Activated naive CD8-positive, alpha-beta T cell treated with anti-CD3 and anti-CD28 coated beads, Interleukin-2, amount 10 ng/mL, durations not matched to agents 7 days and 5 days (primary cell): Measurements from ENCODE around the gene CHST6. TPM values are rescaled to one million over a fixed set of nuclear protein-coding genes. Genes with fewer than 3 reads are reported as not detected.
A peak's percentile ranks its signal among the peaks of the same experiment; 100 is the strongest.

Experiments used
- ATAC-seq: fragments of 150-1000 bp; cut with Tn5 transposase; one replicate; pipeline ENCODE4 v1.10.0; 2021; ENCODE audit warnings: low read depth, moderate library complexity
- POLR2A ChIA-PET: fragments of 350-600 bp; sonication (Branson Sonifier 250); formaldehyde crosslinking; loops from one replicate; lab custom pipeline; 2021; ENCODE audit warnings: antibody characterized with exemption; lab: Charles Lee
- DNase-seq: peaks from one replicate; pipeline ENCODE4 v3.0.0; 2021
- H3K27ac Mint-ChIP-seq: one replicate; pipeline ENCODE4 v1.8.0; 2022; ENCODE audit warnings: mild to moderate bottlenecking, mixed read lengths
- H3K27me3 Mint-ChIP-seq: one replicate; pipeline ENCODE4 v1.8.0; 2022; ENCODE audit warnings: mild to moderate bottlenecking, moderate library complexity, mixed read lengths
- H3K36me3 Mint-ChIP-seq: one replicate; pipeline ENCODE4 v1.8.0; 2021; ENCODE audit warnings: mild to moderate bottlenecking, mixed read lengths
- H3K4me1 Mint-ChIP-seq: one replicate; pipeline ENCODE4 v1.8.0; 2021; ENCODE audit warnings: mixed read lengths
- H3K4me3 Mint-ChIP-seq: one replicate; pipeline ENCODE4 v1.8.0; 2022; ENCODE audit warnings: mild to moderate bottlenecking, moderate library complexity, mixed read lengths
- H3K9me3 Mint-ChIP-seq: one replicate; pipeline ENCODE4 v1.8.0; 2021; ENCODE audit warnings: mixed read lengths
- total RNA-seq, 2 experiments: library from RNA; stranded (reverse); gene quantifications; one replicate each; pipeline ENCODE4 v1.2.3, GENCODE V29; 2021

Gene CHST6
- total RNA-seq, 2 experiments from 2014 or later = 0.06 TPM; not detected in 1

DNA sequence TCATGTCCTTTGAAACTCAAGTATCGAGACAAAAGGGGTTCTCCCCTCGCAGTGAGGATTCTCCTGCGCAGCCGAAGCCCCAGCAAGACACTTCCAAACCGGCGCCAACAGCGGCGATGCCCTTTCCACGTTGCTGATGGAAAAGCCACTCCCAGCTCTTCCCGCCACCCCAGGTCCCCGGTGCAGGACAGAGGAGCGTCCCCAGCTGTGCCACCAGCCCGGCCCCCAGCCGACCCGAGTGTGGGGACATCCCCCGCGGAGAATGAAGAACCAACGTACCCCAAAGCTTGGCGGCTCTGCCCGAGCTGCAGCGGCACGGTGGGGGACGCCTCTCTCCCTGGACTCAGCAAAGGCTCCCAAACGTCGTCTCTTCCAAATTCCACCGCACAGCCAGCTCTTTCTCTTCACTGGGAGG is 573 bp downstream of the CHST6 start:
- ATAC-seq = no peak
- peaks cover 3% of the 10 kb centered on the region for H3K4me1 Mint-ChIP-seq

GRCh38 chr16:75494184-75494583 is 1.1 kb downstream of the CHST6 start:
- H3K27me3 Mint-ChIP-seq = peaks cover 38% of the 10 kb centered on the region
- H3K36me3 Mint-ChIP-seq = no peaks in the 10 kb centered on the region
- H3K27ac Mint-ChIP-seq = no peak overlapping the region
- no peak overlapping the region for H3K4me3 Mint-ChIP-seq
- DNase-seq (no peak), ATAC-seq (no peak)
- H3K9me3 Mint-ChIP-seq = no peaks in the 10 kb centered on the region
- POLR2A ChIA-PET = no interaction called here
- H3K4me1 Mint-ChIP-seq = peaks cover 3% of the 10 kb centered on the region

More for the DNA sequence above, 573 bp downstream of the CHST6 start:
- peaks cover 38% of the 10 kb centered on the region for H3K27me3 Mint-ChIP-seq
- POLR2A ChIA-PET = interaction anchor here (0.5 kb wide), 1 partner anchor 15 kb away, joined by 4 read pairs; no protein-coding TSS in a partner anchor
- no peak overlapping the region for H3K27ac Mint-ChIP-seq
- H3K9me3 Mint-ChIP-seq = no peaks in the 10 kb centered on the region
- no peak for DNase-seq
- H3K36me3 Mint-ChIP-seq = no peaks in the 10 kb centered on the region
- H3K4me3 Mint-ChIP-seq = peak overlapping the region; percentile 57

GRCh38 chr16:75491876-75492275 is 3.4 kb downstream of the CHST6 start:
- ATAC-seq (no peak), DNase-seq (no peak)
- H3K27me3 Mint-ChIP-seq = peaks cover 35% of the 10 kb centered on the region
- peaks cover 3% of the 10 kb centered on the region for H3K4me1 Mint-ChIP-seq
- POLR2A ChIA-PET = no interaction called here
- no peak overlapping the region for H3K4me3 Mint-ChIP-seq
- H3K36me3 Mint-ChIP-seq = no peaks in the 10 kb centered on the region
- H3K9me3 Mint-ChIP-seq = no peaks in the 10 kb centered on the region
- no peak overlapping the region for H3K27ac Mint-ChIP-seq

DNA sequence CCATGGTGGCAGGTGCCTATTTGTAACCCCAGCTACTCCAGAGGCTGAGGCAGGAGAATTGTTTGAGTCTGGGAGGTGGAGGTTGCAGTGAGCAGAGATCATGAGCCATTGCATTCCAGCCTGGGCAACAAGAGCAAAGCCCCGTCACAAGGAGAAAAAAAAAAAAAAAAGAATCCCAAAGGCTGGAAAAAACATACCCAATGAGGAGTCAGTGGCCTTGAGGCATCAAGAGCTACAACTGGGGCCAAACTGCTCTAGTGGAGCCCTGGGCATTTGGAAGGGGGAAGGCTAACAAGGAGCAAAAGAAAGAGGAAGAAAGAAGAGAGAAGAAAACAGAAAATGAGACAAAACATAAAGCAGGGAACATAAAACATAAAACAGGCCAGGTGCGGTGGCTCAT is 6.9 kb downstream of the CHST6 start:
- H3K27me3 Mint-ChIP-seq = peaks cover 12% of the 10 kb centered on the region
- no peak overlapping the region for H3K27ac Mint-ChIP-seq
- H3K9me3 Mint-ChIP-seq = no peaks in the 10 kb centered on the region
- H3K4me1 Mint-ChIP-seq = no peaks in the 10 kb centered on the region
- no peaks in the 10 kb centered on the region for H3K36me3 Mint-ChIP-seq
- DNase-seq (no peak), ATAC-seq (no peak)
- H3K4me3 Mint-ChIP-seq = no peak overlapping the region
- POLR2A ChIA-PET = no interaction called here

GRCh38 chr16:75486676-75487313 is 8.4 kb downstream of the CHST6 start:
- Mint-ChIP-seq H3K27ac (no peak overlapping the region), H3K36me3 (no peaks in the 10 kb centered on the region), H3K9me3 (no peaks in the 10 kb centered on the region), H3K27me3 (peaks cover 7% of the 10 kb centered on the region), H3K4me1 (no peaks in the 10 kb centered on the region), H3K4me3 (no peak overlapping the region)
- POLR2A ChIA-PET = interaction anchor here (0.7 kb wide), 1 partner anchor 47 kb away, joined by 6 read pairs; no protein-coding TSS in a partner anchor
- DNase-seq (no peak), ATAC-seq (no peak)

DNA sequence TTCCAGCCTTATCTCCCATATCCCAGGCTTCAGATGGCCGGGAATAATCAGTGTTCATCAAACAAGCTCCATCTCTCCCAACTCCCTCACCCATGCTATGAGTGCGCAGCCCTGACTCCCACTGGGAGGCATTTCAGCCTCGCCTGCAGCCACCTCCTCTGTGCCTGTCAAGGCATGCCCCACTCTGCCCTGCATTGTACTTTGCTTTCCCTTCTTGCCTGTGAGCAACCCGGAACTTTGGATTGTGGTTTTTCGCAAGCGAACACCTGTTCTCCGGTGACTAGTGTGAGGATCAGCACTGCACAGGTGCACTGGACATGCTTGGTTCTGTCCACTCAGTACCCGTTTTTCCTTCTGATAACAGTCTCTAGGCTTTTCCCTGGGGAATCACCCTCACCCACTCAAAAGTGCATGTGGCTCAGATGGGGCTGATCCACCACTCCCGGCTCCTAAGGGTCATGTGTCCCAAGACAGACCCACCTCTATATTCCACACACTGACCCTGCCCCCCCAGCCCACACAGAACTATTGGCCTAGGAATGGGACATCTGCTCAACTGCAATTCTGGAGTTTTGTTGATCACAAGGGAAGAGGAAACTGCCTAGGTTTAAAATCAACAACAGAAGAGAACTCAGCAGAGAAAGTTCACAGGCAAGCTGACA is 9.1 kb downstream of the CHST6 start:
- no peak for DNase-seq
- Mint-ChIP-seq H3K27me3 (peaks cover 9% of the 10 kb centered on the region), H3K36me3 (no peaks in the 10 kb centered on the region), H3K9me3 (no peaks in the 10 kb centered on the region), H3K27ac (no peak overlapping the region), H3K4me1 (no peaks in the 10 kb centered on the region), H3K4me3 (no peak overlapping the region)
- ATAC-seq = no peak
- POLR2A ChIA-PET = no interaction called here

DNA sequence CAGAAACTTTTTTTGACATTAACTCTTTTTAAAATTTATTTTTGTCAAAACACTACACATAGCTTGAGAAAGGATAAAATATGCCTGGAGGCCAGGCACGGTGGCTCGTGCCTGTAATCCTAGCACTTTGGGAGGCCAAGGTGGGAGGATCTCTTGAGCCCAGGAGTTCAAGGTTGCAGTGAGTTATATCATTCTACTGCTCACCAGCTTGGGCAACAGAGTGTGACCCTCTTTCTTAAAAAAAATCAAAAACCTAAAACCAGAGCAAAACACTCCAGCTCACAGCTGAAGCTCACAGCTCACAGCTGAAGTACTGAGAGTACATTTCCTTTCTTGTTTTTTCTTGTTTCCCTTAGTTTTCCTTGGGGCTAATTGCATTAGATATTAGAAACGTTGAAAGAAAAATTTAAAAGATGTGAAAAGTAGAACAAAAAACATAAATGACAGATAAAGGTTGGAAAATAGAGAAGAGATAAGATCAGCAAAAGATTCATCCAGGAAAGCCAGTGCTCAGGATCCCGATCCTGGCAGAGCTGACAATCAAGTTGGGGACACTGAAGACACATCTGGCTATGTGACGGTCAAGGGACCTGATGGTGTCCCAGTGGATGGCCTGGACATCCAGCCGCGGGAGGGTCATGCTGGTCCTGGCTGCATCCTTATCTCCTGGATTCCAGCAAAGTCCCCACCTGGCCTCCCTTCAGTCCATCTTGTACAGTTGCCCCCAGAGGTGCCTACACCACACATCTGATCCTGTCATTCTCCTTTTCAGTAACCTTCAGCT is 9.8 kb downstream of the CHST6 start:
- no peak for DNase-seq
- Mint-ChIP-seq H3K9me3 (no peaks in the 10 kb centered on the region), H3K36me3 (no peaks in the 10 kb centered on the region), H3K27ac (no peak overlapping the region), H3K4me1 (no peaks in the 10 kb centered on the region), H3K27me3 (peaks cover 9% of the 10 kb centered on the region), H3K4me3 (no peak overlapping the region)
- POLR2A ChIA-PET = no interaction called here
- no peak for ATAC-seq

DNA sequence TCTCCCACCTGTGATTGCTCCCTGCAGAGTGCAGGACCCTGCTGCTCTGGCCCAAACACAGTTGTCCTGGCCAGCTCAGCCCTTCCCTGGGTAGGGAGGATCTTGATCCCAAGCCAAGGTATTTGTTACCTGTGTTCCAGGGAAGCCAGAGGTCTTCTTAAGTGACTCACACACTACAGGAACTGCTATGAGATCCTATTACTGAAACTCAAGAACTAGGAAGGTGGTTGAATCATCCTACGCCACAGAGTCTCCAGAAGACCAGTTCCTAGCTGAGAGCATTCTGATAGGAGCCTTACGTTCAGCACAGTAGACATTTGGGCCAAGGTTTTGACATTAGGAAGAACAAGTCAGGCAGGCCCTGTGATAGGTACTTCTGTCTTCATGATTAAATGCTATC is 12.0 kb downstream of the CHST6 start:
- H3K36me3 Mint-ChIP-seq = no peaks in the 10 kb centered on the region
- no peak for DNase-seq
- H3K27me3 Mint-ChIP-seq = peaks cover 6% of the 10 kb centered on the region
- H3K4me1 Mint-ChIP-seq = no peaks in the 10 kb centered on the region
- no peak overlapping the region for H3K27ac Mint-ChIP-seq
- POLR2A ChIA-PET = no interaction called here
- ATAC-seq = no peak
- no peaks in the 10 kb centered on the region for H3K9me3 Mint-ChIP-seq
- H3K4me3 Mint-ChIP-seq = no peak overlapping the region

DNA sequence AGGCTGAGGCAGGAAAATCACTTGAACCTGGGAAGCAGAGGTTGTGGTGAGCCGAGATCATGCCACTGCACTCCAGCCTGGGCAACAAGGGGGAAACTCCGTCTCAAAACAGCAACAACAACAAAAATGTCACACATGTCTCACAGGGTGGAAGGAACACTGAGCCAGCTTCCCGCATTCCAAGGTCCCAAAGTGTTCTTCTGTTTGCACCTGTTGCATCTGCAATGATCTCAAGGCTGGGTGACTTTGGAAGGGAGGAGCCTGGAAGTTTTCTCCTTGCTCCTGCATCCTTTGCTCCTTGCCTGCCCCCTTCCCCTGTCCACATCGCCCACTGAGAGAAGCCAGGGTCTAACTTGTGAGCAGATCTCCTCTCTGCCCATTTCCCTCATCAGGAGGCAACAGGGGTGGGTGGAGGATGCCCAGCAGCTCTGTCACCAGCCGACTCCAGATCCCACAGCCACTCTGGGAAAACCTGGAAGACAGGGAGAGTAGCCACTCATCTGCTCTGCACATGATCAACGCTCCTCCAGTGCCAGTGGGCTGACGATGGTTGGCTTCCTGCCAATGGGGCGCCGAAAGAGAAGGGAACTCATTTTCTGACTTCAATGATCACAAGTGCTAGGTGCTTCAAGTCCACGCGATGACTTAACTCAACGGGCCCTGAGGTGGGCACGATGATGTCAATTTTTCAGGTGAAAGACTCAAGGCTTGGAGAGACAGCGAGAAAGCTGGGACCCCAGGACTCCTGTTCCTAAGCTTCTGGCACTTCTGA is 12.6 kb downstream of the CHST6 start:
- no peaks in the 10 kb centered on the region for H3K36me3 Mint-ChIP-seq
- DNase-seq = no peak

DNA sequence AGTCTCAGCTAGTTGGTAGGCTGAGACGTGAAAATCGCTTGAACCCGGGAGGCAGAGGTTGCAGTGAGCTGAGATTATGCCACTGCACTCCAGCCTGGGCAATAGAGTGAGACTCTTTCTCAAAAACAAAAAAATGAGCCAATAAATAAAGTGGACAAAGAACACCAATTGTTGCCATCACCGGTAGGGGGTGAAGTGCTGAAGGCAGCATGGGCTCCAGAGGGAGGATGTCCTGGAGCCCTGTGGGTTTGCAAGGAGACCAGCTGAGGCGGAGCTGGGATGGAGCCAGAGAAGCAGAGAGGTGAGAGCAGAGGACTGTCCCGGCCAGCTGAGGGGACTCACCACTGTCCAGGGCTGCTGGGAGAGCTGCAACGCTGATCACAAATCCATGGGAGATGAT is 13.8 kb downstream of the CHST6 start:
- H3K4me3 Mint-ChIP-seq = no peak overlapping the region
- no peak for DNase-seq

More for the DNA sequence above, 12.6 kb downstream of the CHST6 start:
- Mint-ChIP-seq H3K4me3 (no peak overlapping the region), H3K4me1 (no peaks in the 10 kb centered on the region), H3K27me3 (peaks cover 8% of the 10 kb centered on the region), H3K9me3 (no peaks in the 10 kb centered on the region), H3K27ac (no peak overlapping the region)
- POLR2A ChIA-PET = no interaction called here
- no peak for ATAC-seq

DNA sequence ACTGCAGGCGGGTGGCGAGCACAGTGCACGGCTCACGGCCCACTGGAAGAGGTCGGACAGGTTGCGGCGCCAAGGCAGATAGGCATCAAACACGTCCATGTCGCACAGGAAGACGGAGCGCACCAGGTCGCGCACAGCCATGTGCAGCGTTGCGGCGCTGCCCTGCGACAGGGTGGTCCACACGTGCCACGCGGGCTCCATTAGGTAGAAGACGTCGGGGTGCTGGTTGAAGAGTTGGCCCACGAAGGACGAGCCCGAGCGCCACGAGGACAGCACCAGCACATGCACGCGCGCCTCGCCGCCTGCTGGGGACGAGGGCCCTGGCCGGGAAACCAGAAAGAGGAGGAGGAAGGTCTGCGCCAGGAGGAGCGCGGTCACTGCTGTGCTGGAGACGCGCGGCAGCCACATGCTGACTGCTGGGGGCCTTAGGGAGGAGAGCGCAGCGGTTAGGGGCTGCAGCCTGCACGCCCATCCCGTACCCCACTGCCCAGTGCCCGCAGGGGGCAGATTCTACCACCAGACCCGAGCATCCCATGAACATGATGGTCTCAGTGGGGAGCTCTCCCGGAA is 15.7 kb downstream of the CHST6 start:
- no peak for DNase-seq
- Mint-ChIP-seq H3K4me3 (no peak overlapping the region), H3K4me1 (no peaks in the 10 kb centered on the region), H3K27ac (no peak overlapping the region), H3K27me3 (peaks cover 9% of the 10 kb centered on the region), H3K36me3 (no peaks in the 10 kb centered on the region), H3K9me3 (no peaks in the 10 kb centered on the region)
- ATAC-seq = no peak
- POLR2A ChIA-PET = no interaction called here

More for the DNA sequence above, 13.8 kb downstream of the CHST6 start:
- no peaks in the 10 kb centered on the region for H3K9me3 Mint-ChIP-seq
- peaks cover 12% of the 10 kb centered on the region for H3K27me3 Mint-ChIP-seq
- H3K36me3 Mint-ChIP-seq = no peaks in the 10 kb centered on the region
- H3K27ac Mint-ChIP-seq = no peak overlapping the region
- POLR2A ChIA-PET = no interaction called here
- no peaks in the 10 kb centered on the region for H3K4me1 Mint-ChIP-seq
- no peak for ATAC-seq

DNA sequence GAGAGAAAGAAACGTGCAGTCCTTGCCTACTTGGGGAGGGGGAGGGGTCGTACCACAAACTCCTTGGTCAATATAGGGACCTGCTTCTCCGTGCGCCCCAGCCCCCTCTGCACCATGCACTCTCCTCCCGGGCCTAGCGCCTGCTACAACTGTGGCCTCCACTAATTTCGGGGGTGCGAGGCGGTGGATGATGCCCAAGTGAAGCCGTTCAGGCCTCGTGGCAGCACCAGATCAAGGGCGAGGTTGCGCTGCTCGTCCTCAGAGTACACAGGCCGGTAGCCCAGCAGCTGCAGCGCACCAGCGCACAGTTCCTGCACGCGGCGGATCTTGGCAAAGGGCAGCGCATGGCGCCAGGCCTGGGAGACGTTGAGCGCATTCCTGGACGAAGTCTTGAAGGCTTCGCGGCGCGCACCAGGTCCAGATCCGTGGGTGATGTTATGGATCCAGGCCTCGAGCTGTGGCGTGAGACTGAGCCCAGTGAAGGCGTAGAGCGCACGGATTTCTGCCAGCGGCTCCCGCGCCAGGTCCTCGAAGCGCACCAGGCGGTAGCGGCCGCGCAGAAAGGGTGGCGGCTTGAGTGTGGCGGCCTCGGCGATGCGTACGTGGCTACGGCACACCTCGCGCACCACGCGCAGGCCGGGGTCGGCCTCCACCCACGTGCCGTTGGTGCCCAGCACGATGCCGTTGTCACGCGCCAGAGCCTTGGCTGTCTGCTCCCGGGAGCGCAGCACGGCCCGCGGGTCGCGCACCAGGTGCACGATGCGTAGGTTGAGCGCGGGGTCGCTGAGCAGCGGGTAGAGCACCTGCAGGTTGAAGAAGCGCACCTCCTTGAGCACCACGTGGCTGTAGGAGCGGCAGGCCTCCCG is 16.5 kb downstream of the CHST6 start:
- no peak overlapping the region for H3K4me3 Mint-ChIP-seq
- no peaks in the 10 kb centered on the region for H3K9me3 Mint-ChIP-seq
- ATAC-seq = no peak
- no peak overlapping the region for H3K27ac Mint-ChIP-seq
- DNase-seq = no peak
- H3K27me3 Mint-ChIP-seq = peaks cover 9% of the 10 kb centered on the region
- H3K4me1 Mint-ChIP-seq = no peaks in the 10 kb centered on the region
- H3K36me3 Mint-ChIP-seq = no peaks in the 10 kb centered on the region
- POLR2A ChIA-PET = no interaction called here
